B cell (primary cell): ENCODE results near the gene SLC44A3. TPM values are rescaled to one million over a fixed set of nuclear protein-coding genes. Genes with fewer than 3 reads are reported as not detected.
A peak's percentile ranks its signal among the peaks of the same experiment; 100 is the strongest.

ENCODE experiments used
- ATAC-seq: fragments of 200-7000 bp; cut with Tn5 transposase; one replicate; pipeline ENCODE4 v1.10.0; 2021; ENCODE audit warnings: low read depth, mild to moderate bottlenecking, moderate number of reproducible peaks, moderate library complexity
- CTCF ChIA-PET: fragments of 350-600 bp; sonication (Branson Sonifier 250); formaldehyde crosslinking; loops from one replicate; lab custom pipeline; 2021; ENCODE audit warnings: antibody characterized with exemption, inconsistent platforms; lab: Charles Lee
- POLR2A ChIA-PET: fragments of 350-600 bp; sonication (Branson Sonifier 250); formaldehyde crosslinking; loops from one replicate; lab custom pipeline; 2021; ENCODE audit warnings: antibody characterized with exemption; lab: Charles Lee
- DNase-seq: peaks from one replicate; pipeline ENCODE4 v3.0.0; 2013
- H2AFZ ChIP-seq: 2 replicates; pipeline ENCODE4 v1.6.1; 2012; ENCODE audit warnings: mild to moderate bottlenecking, low read depth, low read length; ENCODE audit not compliant: insufficient read depth, poor library complexity, severe bottlenecking
- H3K27ac ChIP-seq, 2 donors: 1 replicate in 1 of 2; 2 replicates in 1 of 2; pipeline ENCODE4 v1.5.1; 2012 to 2013; ENCODE audit warnings: low read length in 2 of 2, mild to moderate bottlenecking in 2 of 2, moderate library complexity in 1 of 2
- H3K27me3 ChIP-seq, 4 experiments: fragments of 200-600 bp in 1 of 4; sonication (generic) in 1 of 4; replicated peaks in 1 of 4; 1 replicate in 2 of 4; 2 replicates in 2 of 4; pipeline versions ENCODE4 v1.6.1 to v1.7.0; 2013 to 2016; ENCODE audit warnings: low read length in 3 of 4, mild to moderate bottlenecking in 2 of 4, mixed read lengths in 1 of 4, moderate library complexity in 1 of 4; ENCODE audit not compliant: insufficient read depth in 4 of 4, control insufficient read depth in 3 of 4; ENCODE audit errors: control extremely low read depth in 1 of 4
- H3K36me3 ChIP-seq, 2 experiments: replicated peaks in 1 of 2; 1 replicate in 1 of 2; 2 replicates in 1 of 2; pipeline versions ENCODE4 v1.6.1 to v1.7.1; 2013; ENCODE audit warnings: low read length in 1 of 2; ENCODE audit not compliant: insufficient read depth in 2 of 2, control insufficient read depth in 1 of 2; ENCODE audit errors: control extremely low read depth in 1 of 2, extremely low read depth in 1 of 2
- H3K4me1 ChIP-seq, 2 donors: fragments of 200-600 bp in 1 of 2; sonication (generic) in 1 of 2; 1 replicate in 1 of 2; 2 replicates in 1 of 2; pipeline versions ENCODE4 v1.5.1 to v1.6.1; 2013 to 2017; ENCODE audit warnings: low read length in 2 of 2; ENCODE audit not compliant: control insufficient read depth in 2 of 2, insufficient read depth in 2 of 2
- H3K4me2 ChIP-seq: replicated peaks from 2 replicates; pipeline ENCODE3; 2012; ENCODE audit warnings: mild to moderate bottlenecking, low read depth, low read length; ENCODE audit not compliant: poor library complexity, severe bottlenecking
- H3K4me3 ChIP-seq, 5 experiments: fragments of 200-600 bp in 1 of 5; sonication (generic) in 1 of 5; 1 replicate in 3 of 5; 2 replicates in 2 of 5; pipeline versions ENCODE4 v1.5.1 to v1.7.0; 2011 to 2016; ENCODE audit warnings: low read length in 4 of 5, mild to moderate bottlenecking in 4 of 5, low read depth in 2 of 5, control low read depth in 1 of 5, moderate library complexity in 1 of 5; ENCODE audit not compliant: insufficient read depth in 1 of 5; ENCODE audit errors: control extremely low read depth in 1 of 5, extremely low read depth in 1 of 5
- H3K79me2 ChIP-seq: fragments of 200-600 bp; sonication (generic); one replicate; pipeline ENCODE4 v1.6.0; 2016; ENCODE audit warnings: low read length; ENCODE audit not compliant: control insufficient read depth, insufficient read depth
- H3K9ac ChIP-seq: fragments of 200-600 bp; sonication (generic); 2 replicates; pipeline ENCODE4 v1.6.1; 2017; ENCODE audit warnings: mild to moderate bottlenecking, low read length, moderate library complexity
- H3K9me3 ChIP-seq, 3 donors: one replicate each; pipeline versions ENCODE4 v1.6.1 to v1.7.1; 2013; ENCODE audit warnings: low read length in 2 of 3; ENCODE audit not compliant: control insufficient read depth in 2 of 3, insufficient read depth in 1 of 3; ENCODE audit errors: control extremely low read depth in 1 of 3
- H4K20me1 ChIP-seq: 2 replicates; pipeline ENCODE4 v1.6.0; 2012; ENCODE audit warnings: mild to moderate bottlenecking, low read length; ENCODE audit not compliant: insufficient read depth, control insufficient read depth, poor library complexity, severe bottlenecking
- H3K27ac Mint-ChIP-seq: one replicate; pipeline ENCODE4 v1.8.0; 2021; ENCODE audit warnings: mixed read lengths
- H3K27me3 Mint-ChIP-seq: one replicate; pipeline ENCODE4 v1.8.0; 2021; ENCODE audit warnings: mixed read lengths
- H3K4me1 Mint-ChIP-seq: one replicate; pipeline ENCODE4 v1.8.0; 2021; ENCODE audit warnings: mixed read lengths
- H3K4me3 Mint-ChIP-seq: one replicate; pipeline ENCODE4 v1.8.0; 2021; ENCODE audit warnings: mixed read lengths
- H3K9me3 Mint-ChIP-seq: one replicate; pipeline ENCODE4 v1.8.0; 2022; ENCODE audit warnings: mixed read lengths; ENCODE audit not compliant: insufficient read depth
- CTCF ChIP-seq: fragments of 200-600 bp; IDR thresholded peaks from one replicate; pipeline ENCODE4 v1.8.0; 2022; ENCODE audit warnings: antibody characterized with exemption, mild to moderate bottlenecking
- EZH2 ChIP-seq: IDR thresholded peaks from 2 replicates; pipeline ENCODE4 v1.6.1; 2012; ENCODE audit warnings: borderline replicate concordance, low read depth, mild to moderate bottlenecking, moderate library complexity, low read length; ENCODE audit not compliant: insufficient read depth, poor library complexity, severe bottlenecking
- WGBS: methylation state at CpG from one replicate; pipeline ENCODE4 v1.1.5; 2013; ENCODE audit warnings: missing lambda C conversion rate; ENCODE audit not compliant: insufficient coverage; 5-methylcytosine and 5-hydroxymethylcytosine counted together
- intact Hi-C: fragments of 100-400 bp; cut with micrococcal nuclease; formaldehyde crosslinking; loops from one replicate; pipeline ENCODE4 v1.10.0; 2022
- polyA plus RNA-seq: library from polyadenylated mRNA; depleted of rRNA; stranded (reverse); fragments of >200 nt; gene quantifications from 2 replicates; pipeline ENCODE4 v1.2.3, GENCODE V29; 2012
- total RNA-seq, 2 donors: library from RNA; stranded (reverse); fragments of 120-200 nt in 1 of 2; gene quantifications; 1 replicate in 1 of 2; 2 replicates in 1 of 2; pipeline versions ENCODE4 v1.2.3 to v1.2.4, GENCODE V29; 2013 to 2022

The SLC44A3 gene
- total and polyA plus RNA-seq, 2 donors (not counting 1 experiment from before 2014, with no cell fraction given), result not detected

GRCh38 chr1:94922761-94923331 is 102.7 kb downstream of the SLC44A3 start:
- TF ChIP-seq EZH2, result no peak
- no peak for TF ChIP-seq CTCF
- intact Hi-C loops, result no loop called here
- no peak overlapping the region for H3K4me3 ChIP-seq
- H3K27ac ChIP-seq, result no peak overlapping the region
- no peak overlapping the region for H3K27ac Mint-ChIP-seq
- H3K4me1 ChIP-seq, result peaks cover 21 to 28% of the 10 kb centered on the region in 2 donors
- H3K36me3 ChIP-seq, result no peaks in the 10 kb centered on the region
- no peak overlapping the region for H3K9ac ChIP-seq
- no peaks in the 10 kb centered on the region for H3K9me3 ChIP-seq
- no peaks in the 10 kb centered on the region for H3K9me3 Mint-ChIP-seq
- H2AFZ ChIP-seq, result no peak overlapping the region
- peaks cover 23% of the 10 kb centered on the region for H3K4me1 Mint-ChIP-seq
- WGBS, result 73% methylated on average over 5 of the region's 8 CpGs
- no peak overlapping the region for H3K4me3 Mint-ChIP-seq
- H3K4me2 ChIP-seq, result no peak overlapping the region
- ChIA-PET CTCF (interaction anchor here (1.2 to 1.9 kb wide), 3 partner anchors 68 to 162 kb away, joined by 3 to 6 read pairs (median 6); no protein-coding TSS in a partner anchor), POLR2A (no interaction called here)
- no peaks in the 10 kb centered on the region for H3K79me2 ChIP-seq
- no peaks in the 10 kb centered on the region for H4K20me1 ChIP-seq
- ATAC-seq (no peak), DNase-seq (no peak)
- H3K27me3 Mint-ChIP-seq, result peaks cover 27% of the 10 kb centered on the region
- H3K27me3 ChIP-seq, result peaks cover 0 to 27% (median 7%) of the 10 kb centered on the region in 4 experiments

- Histone ChIP-seq H3K27ac (no peak overlapping the region), H3K9ac (peak overlapping the region; percentile 70), H3K27me3 (peaks cover 0 to 30% (median 9%) of the 10 kb centered on the region in 4 experiments), H3K9me3 (no peaks in the 10 kb centered on the region), H4K20me1 (no peaks in the 10 kb centered on the region), H2AFZ (no peak overlapping the region), H3K36me3 (no peaks in the 10 kb centered on the region), H3K4me2 (peak overlapping the region; percentile 97), H3K4me1 (peaks cover 24 to 28% of the 10 kb centered on the region in 2 donors), H3K79me2 (no peaks in the 10 kb centered on the region), H3K4me3 (peak overlapping the region in 1 of 5 experiments; percentile 67)
- DNase-seq, result no peak
- WGBS, result no CpG with 5 or more reads among the region's 2 CpGs
- Mint-ChIP-seq H3K4me1 (peaks cover 26% of the 10 kb centered on the region), H3K9me3 (no peaks in the 10 kb centered on the region), H3K27me3 (peaks cover 27% of the 10 kb centered on the region), H3K4me3 (peak overlapping the region; percentile 95), H3K27ac (no peak overlapping the region)
- TF ChIP-seq EZH2 (no peak), CTCF (no peak)
- intact Hi-C loops, result loop anchor here (1.0 to 5.0 kb wide), 4 partner anchors 52 to 1578 kb away; partner anchors contain the start of gene DR1
- CTCF ChIA-PET, result interaction anchor here (1.3 kb wide), 1 partner anchor 118 kb away, joined by 6 read pairs; no protein-coding TSS in a partner anchor
- POLR2A ChIA-PET, result no interaction called here
- no peak for ATAC-seq
Measured at GRCh38 chr1:94925004-94925403, 104.8 kb downstream of the SLC44A3 start.
